ENCODE data around the gene TAGLN2.

DNA sequence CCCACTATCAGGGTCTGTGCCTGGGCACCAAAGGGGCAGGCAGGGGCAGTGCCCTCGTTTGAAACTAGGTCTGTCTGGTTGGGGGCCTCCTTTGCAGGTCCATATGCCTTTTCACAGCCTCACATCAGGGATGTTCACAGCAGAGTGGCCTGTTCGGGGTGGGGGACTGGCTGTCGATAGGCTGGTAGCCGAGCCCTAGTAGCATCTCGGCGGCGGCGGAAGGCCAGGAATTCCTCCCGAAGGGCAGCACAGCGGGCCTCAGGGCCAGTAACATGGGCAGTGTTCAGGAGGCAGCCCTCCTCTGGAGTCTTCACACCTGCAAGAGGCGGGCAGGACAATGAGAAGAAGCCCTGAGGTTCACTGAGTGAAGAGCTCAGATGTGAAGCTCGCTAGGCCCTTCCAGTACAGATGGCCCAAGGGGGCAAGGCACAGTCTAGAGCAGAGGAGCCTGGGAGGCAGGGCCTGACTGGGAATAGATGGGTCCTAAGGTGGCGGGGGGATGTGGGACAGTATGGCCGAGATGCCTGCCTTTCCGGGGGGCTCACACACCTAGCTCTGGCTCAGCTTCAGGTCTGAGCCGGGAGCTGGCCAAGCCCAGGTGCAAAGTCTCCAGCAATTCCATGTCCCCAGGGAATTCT is 2.0 kb upstream of the TAGLN2 start:
- TF ChIP-seq, protein P1, sequence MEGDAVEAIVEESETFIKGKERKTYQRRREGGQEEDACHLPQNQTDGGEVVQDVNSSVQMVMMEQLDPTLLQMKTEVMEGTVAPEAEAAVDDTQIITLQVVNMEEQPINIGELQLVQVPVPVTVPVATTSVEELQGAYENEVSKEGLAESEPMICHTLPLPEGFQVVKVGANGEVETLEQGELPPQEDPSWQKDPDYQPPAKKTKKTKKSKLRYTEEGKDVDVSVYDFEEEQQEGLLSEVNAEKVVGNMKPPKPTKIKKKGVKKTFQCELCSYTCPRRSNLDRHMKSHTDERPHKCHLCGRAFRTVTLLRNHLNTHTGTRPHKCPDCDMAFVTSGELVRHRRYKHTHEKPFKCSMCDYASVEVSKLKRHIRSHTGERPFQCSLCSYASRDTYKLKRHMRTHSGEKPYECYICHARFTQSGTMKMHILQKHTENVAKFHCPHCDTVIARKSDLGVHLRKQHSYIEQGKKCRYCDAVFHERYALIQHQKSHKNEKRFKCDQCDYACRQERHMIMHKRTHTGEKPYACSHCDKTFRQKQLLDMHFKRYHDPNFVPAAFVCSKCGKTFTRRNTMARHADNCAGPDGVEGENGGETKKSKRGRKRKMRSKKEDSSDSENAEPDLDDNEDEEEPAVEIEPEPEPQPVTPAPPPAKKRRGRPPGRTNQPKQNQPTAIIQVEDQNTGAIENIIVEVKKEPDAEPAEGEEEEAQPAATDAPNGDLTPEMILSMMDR (IDR thresholded peaks at IDR 0.05), result no peak
- no peak for TF ChIP-seq POLR2A (IDR thresholded peaks at IDR 0.05)
